HG03457 (cell line): Measurements from ENCODE around the gene EXOSC3.
"Not testable (repeated sequence)": the region's sequence is repeated elsewhere in the genome, so short reads cannot be mapped to it uniquely, and the experiment has no call there.

Experiments
- ATAC-seq: cut with Tn5 transposase; IDR thresholded peaks from one replicate; pipeline ENCODE4 v1.9.1; 2021; ENCODE audit warnings: moderate number of reproducible peaks; ENCODE audit not compliant: unreplicated experiment

The EXOSC3 gene

DNA sequence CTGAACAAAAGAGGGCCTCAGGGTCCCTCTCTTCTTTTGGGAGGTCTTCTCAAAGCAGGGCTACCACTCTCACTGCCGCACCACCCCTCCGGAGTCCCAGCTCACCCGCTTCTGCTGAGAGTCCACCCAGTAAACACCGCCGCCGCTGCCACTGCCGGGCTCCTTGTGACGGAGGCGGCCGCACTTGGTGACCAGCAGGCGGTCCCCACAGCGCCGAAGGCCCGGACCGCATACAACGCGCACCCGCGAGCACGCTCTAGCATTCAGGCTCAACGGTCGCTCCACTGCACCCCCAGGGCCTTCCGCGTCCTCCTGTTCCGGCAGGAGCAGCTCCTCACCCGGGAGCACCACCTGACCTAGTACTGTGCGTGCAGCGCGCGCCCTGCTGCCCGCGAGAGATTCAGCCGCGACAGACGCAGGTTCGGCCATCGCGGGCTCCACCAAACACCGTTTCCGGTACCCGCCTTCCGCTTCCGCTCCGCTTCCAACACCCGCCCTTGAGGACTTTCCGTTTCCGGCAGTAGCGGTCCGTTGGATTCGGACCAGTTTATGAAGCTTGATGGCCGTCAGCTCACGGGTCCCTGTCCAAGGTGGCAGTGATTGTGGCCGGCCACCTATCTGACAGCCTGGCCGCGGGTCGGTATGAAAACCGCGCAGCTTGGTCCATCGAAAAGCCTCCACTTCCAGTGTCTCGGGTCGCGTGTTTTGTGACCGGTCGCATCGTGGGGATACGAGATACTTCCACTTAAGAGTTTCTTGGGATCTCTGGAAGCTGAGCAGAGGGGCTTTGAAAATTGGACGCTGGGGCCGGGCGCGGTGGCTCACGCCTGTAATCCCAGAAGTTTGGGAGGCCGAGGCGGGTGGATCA, at the start of gene EXOSC3:
EXOSC3 (minus strand) TSS at position 449 of the 868 bp plus-strand sequence; CDS start at position 429, 20 bp downstream.
- peak; percentile 87 for ATAC-seq

GRCh38 chr9:37827483-37828165, 42.8 kb upstream of the EXOSC3 start:
- ATAC-seq, result no peak

DNA sequence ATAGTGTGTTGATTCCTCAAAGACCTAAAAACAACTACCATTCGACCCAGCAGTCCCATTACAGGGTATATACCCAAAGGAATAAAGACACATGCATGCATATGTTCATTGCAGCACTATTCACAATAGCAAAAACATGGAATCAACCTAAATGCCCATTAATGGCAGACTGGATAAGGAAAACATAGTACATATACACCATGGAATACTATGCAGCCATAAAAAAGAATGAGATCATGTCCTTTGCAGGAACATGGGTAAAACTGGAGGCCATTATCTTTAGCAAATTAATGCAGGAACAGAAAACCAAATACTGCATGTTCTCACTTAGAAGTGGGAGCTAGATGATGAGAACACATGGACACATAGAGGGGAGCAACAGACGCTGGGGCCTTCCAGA, 40.3 kb upstream of the EXOSC3 start:
- not testable (repeated sequence) for ATAC-seq

DNA sequence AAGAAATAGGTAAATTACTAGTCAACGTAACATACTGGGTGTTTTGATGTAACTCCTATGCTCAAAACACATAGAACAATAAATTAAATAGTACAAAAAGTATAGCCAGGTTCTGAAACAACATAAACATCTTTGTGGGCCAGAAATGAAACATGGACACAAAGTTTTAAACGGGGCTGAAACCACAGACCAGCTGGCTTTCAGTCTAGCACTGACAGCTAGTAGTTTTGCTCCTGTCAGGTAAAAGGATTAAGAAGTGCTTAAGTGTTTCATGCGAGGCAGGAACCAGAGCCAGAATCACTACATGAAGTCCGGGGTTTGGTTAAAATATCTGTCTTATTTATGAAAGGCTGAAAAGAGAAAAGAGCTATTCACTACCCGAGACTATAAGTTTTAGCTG, 35.3 kb upstream of the EXOSC3 start:
- ATAC-seq, result no peak

DNA sequence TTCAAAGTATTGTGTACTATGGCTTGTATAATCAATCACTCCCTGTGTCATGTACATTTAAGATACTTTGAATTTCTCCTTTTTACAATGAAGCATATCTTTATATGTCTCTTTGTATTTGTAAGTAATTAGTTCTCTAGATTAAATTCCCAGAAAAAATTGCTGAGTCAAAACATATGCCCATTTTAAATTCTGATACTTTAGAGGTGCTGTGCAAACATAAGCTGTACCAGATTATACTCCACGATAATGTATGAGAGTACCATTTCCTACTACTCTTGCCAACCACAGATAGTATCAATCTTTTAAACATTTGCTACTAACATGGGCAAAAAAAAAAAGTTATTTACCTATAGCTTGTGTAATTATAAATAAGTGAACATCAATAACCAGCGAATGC, 34.0 kb upstream of the EXOSC3 start:
- ATAC-seq, result no peak

- no peak for ATAC-seq
Measured at GRCh38 chr9:37812773-37813379, 28.0 kb upstream of the EXOSC3 start.

GRCh38 chr9:37811906-37812476, 27.1 kb upstream of the EXOSC3 start:
- ATAC-seq, result no peak

DNA sequence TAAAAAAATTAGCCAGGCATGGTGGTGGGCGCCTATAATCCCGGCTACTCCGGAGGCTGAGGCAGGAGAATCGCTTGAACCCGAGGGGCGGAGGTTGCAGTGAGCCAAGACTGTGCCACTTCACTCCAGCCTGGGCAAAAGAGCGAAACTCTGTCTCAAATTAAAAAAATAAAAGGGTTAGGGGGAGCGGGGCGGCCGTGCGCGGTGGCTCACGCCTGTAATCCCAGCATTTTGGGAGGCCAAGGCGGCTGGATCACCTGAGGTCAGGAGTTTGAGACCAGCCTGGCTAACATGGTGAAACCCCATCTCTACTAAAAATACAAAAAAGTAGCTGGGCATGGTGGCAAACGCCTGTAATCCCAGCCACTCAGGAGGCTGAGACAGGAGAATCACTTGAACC, 24.8 kb upstream of the EXOSC3 start:
- not testable (repeated sequence) for ATAC-seq

DNA sequence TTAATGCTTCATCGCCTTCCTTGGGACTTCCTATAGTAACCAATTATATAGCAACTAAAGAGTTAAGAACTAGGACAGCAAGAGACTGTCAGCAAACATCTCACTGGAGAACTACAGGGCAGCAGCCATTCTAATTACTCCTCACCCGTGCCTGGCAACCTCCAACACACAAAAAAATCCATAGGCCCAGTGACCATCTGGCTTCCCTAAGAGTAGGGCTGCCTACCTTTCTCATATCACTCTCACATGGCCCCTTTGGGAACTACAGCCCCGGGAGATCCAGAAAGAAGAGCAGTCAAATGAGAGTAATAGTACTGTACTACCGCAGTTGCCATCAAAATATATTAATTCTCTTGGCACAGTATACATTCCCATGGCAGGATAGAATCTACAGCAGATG, 21.4 kb upstream of the EXOSC3 start:
- no peak for ATAC-seq

GRCh38 chr9:37801959-37802711, 17.3 kb upstream of the EXOSC3 start:
- no peak for ATAC-seq

DNA sequence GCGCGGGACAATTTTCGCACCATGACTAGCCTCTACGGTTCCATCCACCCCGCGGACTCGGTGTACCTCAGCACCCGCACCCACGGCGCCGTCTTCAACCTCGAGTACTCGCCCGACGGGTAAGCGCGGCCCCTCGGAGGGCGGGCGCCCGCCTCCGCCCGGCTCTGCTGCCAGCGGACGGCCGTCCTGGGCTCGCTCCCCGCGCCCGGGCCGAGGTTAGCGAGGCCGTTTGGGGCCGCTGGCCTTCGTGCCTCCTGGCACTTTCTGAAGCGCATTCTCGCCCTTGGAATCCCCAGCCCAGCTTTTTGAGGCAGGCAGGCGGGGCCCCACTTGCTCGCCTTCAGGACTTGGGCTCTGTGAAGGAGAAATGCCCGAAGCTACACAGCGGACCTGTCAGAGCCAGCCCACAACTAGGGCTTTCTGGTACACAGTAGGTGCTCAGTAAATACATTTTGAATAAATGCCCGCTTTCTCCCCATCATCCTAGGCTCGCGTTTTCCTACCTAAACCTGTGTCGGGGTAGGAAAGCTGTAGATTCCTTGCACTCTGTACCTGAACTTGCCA, 16.5 kb upstream of the EXOSC3 start:
- ATAC-seq, result peak; percentile 17

DNA sequence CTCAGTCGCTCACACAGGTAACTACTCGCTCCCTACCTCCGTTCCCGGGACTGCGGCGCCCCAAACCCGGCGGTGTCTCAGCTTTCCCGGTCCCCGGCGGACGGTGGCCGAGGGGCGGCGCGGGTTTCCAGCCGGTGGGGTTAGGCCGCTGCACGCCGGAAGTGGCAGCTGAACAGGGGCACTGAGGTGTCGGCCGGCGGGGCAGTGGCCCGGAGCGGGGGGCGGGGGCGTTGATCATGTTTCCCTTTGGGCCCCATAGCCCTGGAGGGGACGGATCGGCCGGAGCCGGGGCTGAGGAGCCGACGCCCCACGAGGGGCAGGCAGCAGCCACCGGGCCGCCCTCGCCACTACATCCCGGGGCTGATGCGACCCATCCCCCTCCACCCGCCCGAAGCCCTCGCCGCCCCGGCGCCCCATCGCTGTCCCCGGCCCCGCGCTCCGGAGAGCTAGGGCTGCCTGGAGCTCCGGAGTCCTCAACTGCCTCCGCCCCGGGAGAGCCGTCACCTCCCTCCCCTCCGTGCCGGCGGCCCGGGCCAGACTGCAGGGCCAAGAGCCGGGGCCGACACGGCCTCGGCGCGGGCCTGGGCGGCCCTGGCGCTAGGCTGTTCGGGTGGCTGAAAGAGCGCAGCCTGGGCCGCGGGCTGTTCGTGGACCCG, 15.9 kb upstream of the EXOSC3 start, which contains the start of gene DCAF10:
DCAF10 (plus strand) TSS at position 167 of the 656 bp plus-strand sequence; CDS start at position 237, 70 bp downstream.
- peak; percentile 58 for ATAC-seq

DNA sequence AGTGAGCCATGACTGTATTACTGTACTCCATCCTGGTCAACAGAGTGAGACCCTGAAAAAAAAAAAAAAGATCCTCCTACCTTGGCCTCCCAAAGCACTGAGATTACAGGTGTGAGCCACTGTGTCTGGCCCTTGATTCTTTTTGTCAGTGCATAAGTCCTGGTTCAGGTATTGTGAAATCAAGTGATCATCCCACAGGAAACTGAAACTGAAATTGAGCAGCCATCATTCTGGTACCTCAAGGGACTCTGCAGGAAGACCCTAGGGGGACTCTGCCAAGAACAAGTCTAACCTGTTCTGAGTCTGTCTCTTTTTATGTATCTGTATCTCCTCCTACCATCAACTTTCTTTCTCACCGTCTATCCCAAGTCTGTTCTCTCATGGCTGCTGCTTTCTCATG, 13.8 kb upstream of the EXOSC3 start:
- no peak for ATAC-seq

GRCh38 chr9:37796232-37796631, 11.4 kb upstream of the EXOSC3 start:
- ATAC-seq, result no peak

GRCh38 chr9:37792122-37792521, 7.3 kb upstream of the EXOSC3 start:
- no peak for ATAC-seq

DNA sequence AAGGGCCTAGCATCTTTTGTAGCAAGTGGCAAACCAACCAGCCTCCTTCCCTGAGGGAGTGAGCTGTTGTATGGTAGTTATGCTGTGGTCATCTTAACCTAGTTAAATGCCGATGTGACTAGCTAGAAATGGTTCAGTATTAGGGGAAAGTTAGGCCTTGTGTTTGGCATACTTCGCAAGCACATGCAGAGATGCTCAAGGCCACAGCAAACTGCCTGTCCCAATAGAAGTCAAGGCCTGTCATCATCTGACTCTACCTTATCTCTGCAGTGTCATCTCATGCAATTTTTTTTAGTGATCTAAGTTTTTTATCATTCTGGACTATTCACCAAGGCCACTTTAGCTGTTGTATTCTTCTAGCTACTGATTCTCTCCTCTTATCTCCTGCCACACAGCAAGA, 5.2 kb upstream of the EXOSC3 start:
- ATAC-seq, result no peak

DNA sequence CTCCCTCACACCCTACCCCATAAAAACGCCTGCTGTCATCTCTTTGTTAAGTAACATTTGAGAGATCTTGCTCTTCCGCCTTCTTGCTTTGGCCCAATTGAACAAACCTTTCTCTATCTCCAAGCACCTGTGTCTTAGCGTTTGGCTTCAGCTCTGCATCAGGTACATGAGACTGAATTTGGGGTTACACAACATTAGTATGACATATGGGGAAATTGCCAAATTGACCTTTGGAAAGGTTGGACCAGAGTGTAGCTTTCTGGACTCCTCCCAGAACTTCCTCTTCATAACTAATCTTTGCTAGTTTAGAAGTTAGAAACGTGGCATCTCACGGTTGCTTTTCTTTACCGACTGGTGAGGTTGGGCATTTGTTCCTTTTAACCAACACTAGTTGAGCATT, 3.5 kb upstream of the EXOSC3 start:
- no peak for ATAC-seq

DNA sequence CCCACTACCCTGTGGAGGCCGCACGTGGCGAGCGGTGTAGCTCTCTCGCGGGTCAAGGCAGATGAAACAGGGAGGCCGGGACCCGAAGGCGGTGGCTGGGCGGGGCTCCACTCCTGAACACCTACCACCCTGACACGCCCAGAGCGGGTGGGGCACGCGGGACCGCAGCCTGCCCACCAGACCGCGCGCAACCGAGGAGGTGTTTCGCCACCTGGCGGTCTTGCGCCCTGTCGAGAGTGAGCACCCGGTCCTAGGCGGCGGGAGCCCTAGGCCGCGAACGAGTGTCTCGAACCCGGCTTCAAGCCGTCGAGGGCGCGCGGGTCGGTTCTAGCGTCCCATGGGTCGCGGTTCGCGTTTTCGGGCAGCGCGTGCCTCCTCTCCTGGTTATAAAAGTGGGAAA, 2.2 kb upstream of the EXOSC3 start:
- ATAC-seq, result no peak

GRCh38 chr9:37784291-37784615, 611 bp downstream of the EXOSC3 start:
- ATAC-seq, result no peak

DNA sequence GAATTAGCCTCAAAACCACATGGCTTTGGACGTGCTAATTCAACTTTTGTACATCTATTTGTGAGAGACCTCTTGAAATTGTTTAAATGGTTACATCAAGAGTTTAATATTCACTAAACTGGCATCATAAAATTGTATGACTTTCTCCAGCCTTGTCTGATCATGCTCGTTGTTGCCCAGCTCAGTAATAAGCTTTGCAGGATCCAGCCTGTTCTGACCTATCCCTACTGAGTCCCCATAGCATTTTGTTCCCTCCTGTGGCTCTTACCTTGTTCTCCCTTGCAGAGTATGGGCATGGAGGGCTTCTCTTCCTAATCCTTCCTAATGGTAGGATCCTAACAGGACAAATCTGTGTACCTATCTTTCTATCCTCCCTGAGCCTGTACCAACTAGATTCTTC, 6.3 kb downstream of the EXOSC3 start:
- ATAC-seq, result no peak
